Psoas muscle (tissue), 8 donors: ENCODE measurements around the gene FAM107B. TPM values are rescaled to one million over a fixed set of nuclear protein-coding genes. Genes with fewer than 3 reads are reported as not detected.

Source experiments
- ATAC-seq, 4 donors: fragments of 200-7000 bp; cut with Tn5 transposase; one replicate each; pipeline ENCODE4 v1.9.1; 2020; ENCODE audit warnings: moderate library complexity in 3 of 4, mild to moderate bottlenecking in 2 of 4
- DNase-seq, 2 donors: peaks; one replicate each; pipeline ENCODE4 v3.0.0-alpha.2; 2020
- H3K27ac ChIP-seq: fragments of 200-600 bp; one replicate; pipeline ENCODE4 v1.8.0; 2022
- H3K27me3 ChIP-seq, 3 donors: fragments of 200-600 bp in 1 of 3; one replicate each; pipeline versions ENCODE4 v1.6.1 to v1.8.0; 2013 to 2022; ENCODE audit warnings: low read length in 2 of 3, mild to moderate bottlenecking in 2 of 3, moderate library complexity in 1 of 3; ENCODE audit not compliant: insufficient read depth in 3 of 3
- H3K36me3 ChIP-seq, 2 donors: fragments of 200-600 bp in 1 of 2; one replicate each; pipeline versions ENCODE4 v1.6.1 to v1.8.0; 2013 to 2022; ENCODE audit warnings: low read depth in 1 of 2, mild to moderate bottlenecking in 1 of 2, moderate library complexity in 1 of 2; ENCODE audit not compliant: insufficient read depth in 1 of 2
- H3K4me1 ChIP-seq: fragments of 200-600 bp; one replicate; pipeline ENCODE4 v1.8.0; 2022
- H3K4me3 ChIP-seq: fragments of 200-600 bp; one replicate; pipeline ENCODE4 v1.8.0; 2022; ENCODE audit warnings: mild to moderate bottlenecking
- H3K9me3 ChIP-seq: fragments of 200-600 bp; one replicate; pipeline ENCODE4 v1.8.0; 2022
- WGBS, 3 donors: extraction: QIAGEN DNeasy Blood & Tissue Kit; methylation state at CpG; one replicate each; pipeline versions ENCODE4 v1.1.6 to v1.1.7; 2013; 5-methylcytosine and 5-hydroxymethylcytosine counted together
- intact Hi-C, 2 donors: fragments of 100-400 bp; cut with DNase I; formaldehyde crosslinking; loops; one replicate each; pipeline versions ENCODE4 v1.11.0 to v1.14.2; 2022
- polyA plus RNA-seq, 3 donors: library from polyadenylated mRNA; stranded (reverse); fragments of 200-250 nt; gene quantifications; one replicate each; pipeline ENCODE4 v1.2.3, GENCODE V29; 2013
- total RNA-seq, 4 donors: library from RNA; stranded (reverse); fragmentation: NEBNext Ultra II Directional in 2 of 4; extraction: Animal tissue kit (Norgen Biotek cat#: 25700) in 2 of 4; gene quantifications; one replicate each; pipeline versions ENCODE4 v1.2.1 to v1.2.4, GENCODE V29; 2021 to 2023
- TF ChIP-seq, protein P1 (sequence below): fragments of 200-600 bp; IDR thresholded peaks from one replicate; pipeline ENCODE4 v1.8.0; 2022; ENCODE audit warnings: antibody characterized with exemption
- donor health status: healthy with polysubstance abuse.
- donor health status: DM: no; HTN: no; CAD: no; lungs with moderate emphysema.
- donor health status: Bipolar disorder and iron deficiency.
- donor health status: healthy.
- donor health status: DM: yes; HTN: yes; CAD: no.
- donor health status: DM: no; HTN: no; CAD: no.
- donor health status: DM: no; HTN: no; CAD: no.
- donor health status: DM: yes; HTN: yes; CAD: no.

The FAM107B gene
- total and polyA plus RNA-seq, 7 donors, result 1.0 to 3.1 (median 1.8) TPM

DNA sequence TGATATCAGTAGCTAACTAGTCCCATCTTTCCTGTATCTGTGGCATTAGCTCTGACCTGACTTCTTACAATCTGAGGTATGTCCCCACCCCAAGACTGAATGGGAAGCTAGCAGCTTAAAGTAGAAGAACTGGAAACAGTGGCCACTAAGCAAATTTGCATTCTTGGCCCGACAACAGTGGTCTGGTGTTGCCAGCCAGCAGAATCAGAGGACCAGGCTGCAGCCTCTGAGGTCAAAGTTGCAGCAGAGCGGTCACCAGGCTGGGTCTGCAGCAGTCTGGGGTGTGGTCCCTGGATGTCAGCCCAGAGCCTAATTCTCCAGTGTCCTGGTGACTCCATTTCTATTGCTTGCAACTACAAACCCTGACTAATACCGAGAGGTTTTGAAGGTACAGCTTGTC lies 26.3 kb downstream of the FAM107B start:
- 54 to 59% (median 56%) methylated on average over 3 of the region's 3 CpGs for WGBS, 3 donors
- H3K27ac ChIP-seq, result no peak overlapping the region
- intact Hi-C loops, result no loop called here

DNA sequence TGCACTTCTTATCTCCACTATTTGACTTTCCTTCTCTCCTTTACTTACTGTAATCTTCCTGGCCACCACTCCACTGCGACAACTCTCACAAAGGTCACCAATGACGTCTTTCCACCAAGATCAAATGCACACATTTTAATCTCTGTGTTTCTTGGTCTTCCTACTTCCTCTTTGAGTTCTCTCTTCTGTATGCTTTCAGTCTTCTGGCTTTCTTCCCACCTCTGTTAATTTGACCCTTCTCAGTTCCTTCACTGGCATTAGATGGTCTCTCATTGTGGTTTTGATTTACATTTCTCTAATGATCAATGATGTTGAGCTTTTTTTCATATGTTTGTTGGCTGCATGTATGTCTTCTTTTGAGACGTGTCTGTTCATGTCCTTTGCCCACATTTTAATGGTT lies 31.9 kb downstream of the FAM107B start:
- no peak for DNase-seq
- intact Hi-C loops, result no loop called here
- WGBS, 3 donors, result 38 to 56% (median 53%) methylated on average over 3 of the region's 3 CpGs
- TF ChIP-seq, protein P1, sequence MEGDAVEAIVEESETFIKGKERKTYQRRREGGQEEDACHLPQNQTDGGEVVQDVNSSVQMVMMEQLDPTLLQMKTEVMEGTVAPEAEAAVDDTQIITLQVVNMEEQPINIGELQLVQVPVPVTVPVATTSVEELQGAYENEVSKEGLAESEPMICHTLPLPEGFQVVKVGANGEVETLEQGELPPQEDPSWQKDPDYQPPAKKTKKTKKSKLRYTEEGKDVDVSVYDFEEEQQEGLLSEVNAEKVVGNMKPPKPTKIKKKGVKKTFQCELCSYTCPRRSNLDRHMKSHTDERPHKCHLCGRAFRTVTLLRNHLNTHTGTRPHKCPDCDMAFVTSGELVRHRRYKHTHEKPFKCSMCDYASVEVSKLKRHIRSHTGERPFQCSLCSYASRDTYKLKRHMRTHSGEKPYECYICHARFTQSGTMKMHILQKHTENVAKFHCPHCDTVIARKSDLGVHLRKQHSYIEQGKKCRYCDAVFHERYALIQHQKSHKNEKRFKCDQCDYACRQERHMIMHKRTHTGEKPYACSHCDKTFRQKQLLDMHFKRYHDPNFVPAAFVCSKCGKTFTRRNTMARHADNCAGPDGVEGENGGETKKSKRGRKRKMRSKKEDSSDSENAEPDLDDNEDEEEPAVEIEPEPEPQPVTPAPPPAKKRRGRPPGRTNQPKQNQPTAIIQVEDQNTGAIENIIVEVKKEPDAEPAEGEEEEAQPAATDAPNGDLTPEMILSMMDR, result no peak
- no peak for ATAC-seq
- Histone ChIP-seq H3K9me3 (no peaks in the 10 kb centered on the region), H3K4me1 (no peaks in the 10 kb centered on the region), H3K27ac (no peak overlapping the region), H3K4me3 (no peak overlapping the region), H3K36me3 (no peaks in the 10 kb centered on the region), H3K27me3 (no peaks in the 10 kb centered on the region)

More for the DNA sequence above, 26.3 kb downstream of the FAM107B start:
- ATAC-seq (peak in 2 of 4 donors; percentile 32 to 37), DNase-seq (peak; percentile 50 to 79)
- H3K9me3 ChIP-seq, result no peaks in the 10 kb centered on the region
- no peaks in the 10 kb centered on the region for H3K27me3 ChIP-seq
- TF ChIP-seq, protein P1, result no peak
- H3K36me3 ChIP-seq, result no peaks in the 10 kb centered on the region
- H3K4me1 ChIP-seq, result peaks cover 13% of the 10 kb centered on the region
- H3K4me3 ChIP-seq, result no peak overlapping the region

DNA sequence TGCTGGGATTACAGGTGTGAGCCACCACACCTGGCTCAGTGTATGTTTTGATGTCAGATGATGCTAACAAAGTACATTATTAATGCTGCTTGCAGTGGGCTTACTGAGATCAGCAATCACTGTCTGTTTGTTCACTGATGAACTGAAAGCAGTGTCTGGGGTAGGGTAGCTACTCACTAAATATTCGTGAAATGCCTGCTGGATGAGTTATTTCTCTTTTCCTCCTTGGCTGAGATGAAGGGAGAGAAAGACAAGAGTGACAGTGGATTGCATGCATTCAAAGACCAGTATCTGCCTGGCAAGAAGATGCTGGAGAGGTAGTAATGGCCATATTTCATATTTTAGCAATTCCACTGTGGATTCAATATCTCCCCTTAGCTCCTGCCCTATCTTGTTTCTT lies 32.3 kb downstream of the FAM107B start:
- TF ChIP-seq, protein P1, result no peak
- Histone ChIP-seq H3K27ac (no peak overlapping the region), H3K4me1 (no peaks in the 10 kb centered on the region), H3K36me3 (no peaks in the 10 kb centered on the region), H3K9me3 (no peaks in the 10 kb centered on the region), H3K27me3 (no peaks in the 10 kb centered on the region), H3K4me3 (no peak overlapping the region)
- no peak for ATAC-seq
- 75 to 91% (median 84%) methylated on average over 1 of the region's 1 CpG for WGBS, 3 donors
- DNase-seq, result no peak
- intact Hi-C loops, result no loop called here

DNA sequence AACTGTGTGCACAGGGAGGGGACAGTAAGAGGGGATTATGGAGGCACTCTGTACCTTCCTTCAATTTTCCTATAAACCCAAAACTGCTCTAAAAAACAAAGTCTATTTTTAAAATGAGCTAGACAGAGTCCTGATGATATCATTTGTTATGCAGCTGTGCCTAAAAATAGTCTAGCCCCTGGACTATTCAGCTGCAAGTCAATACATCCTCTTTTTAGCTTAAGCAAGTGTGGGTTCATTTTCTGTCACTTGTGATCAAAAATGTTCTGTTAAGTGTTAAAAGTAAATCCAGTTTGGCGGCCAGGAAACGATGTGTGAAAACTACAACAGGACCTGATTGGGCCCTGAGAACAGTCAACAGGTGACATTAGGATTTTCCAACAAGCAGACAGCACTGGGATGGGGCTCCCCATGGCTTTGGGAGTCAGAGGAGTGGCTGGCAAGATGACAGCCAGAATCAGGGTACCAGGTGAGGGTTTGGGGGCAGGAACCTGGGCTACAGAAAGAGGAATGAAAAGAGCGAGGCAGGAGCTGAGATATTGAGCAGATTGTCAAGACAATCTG lies 33.9 kb downstream of the FAM107B start:
- no peaks in the 10 kb centered on the region for H3K36me3 ChIP-seq
- H3K27me3 ChIP-seq, result no peaks in the 10 kb centered on the region
- TF ChIP-seq, protein P1, result no peak
- 50 to 55% (median 53%) methylated on average over 3 of the region's 3 CpGs for WGBS, 3 donors
- no peaks in the 10 kb centered on the region for H3K4me1 ChIP-seq
- no peak overlapping the region for H3K4me3 ChIP-seq
- H3K9me3 ChIP-seq, result no peaks in the 10 kb centered on the region
- ATAC-seq (no peak), DNase-seq (no peak)
- no peak overlapping the region for H3K27ac ChIP-seq
- intact Hi-C loops, result no loop called here
